ENCODE data around the gene ITGAL. TPM values are rescaled to one million over a fixed set of nuclear protein-coding genes. Genes with fewer than 3 reads are reported as not detected.

ITGAL gene
- total and polyA plus RNA-seq, 2 of the 13 experiments (the other 11 are each of a cell fraction or from before 2014, with no cell fraction given) = 0.86 to 1.2 TPM

GRCh38 chr16:30570636-30571444, 98.3 kb downstream of the ITGAL start:
- H2AFZ ChIP-seq (ENCODE audit: low read length) = no peak overlapping the region
- peak overlapping the region; percentile 89 to 97 (median 93) for H3K4me3 ChIP-seq (replicated peaks in 1 of 3; ENCODE audit: insufficient read depth in 1 of 3, low read depth in 2 of 3, low read length in 3 of 3)
- H4K20me1 ChIP-seq (ENCODE audit: insufficient read depth, low read length) = no peaks in the 10 kb centered on the region
- intact Hi-C loops (cut with micrococcal nuclease; ENCODE audit: unreplicated experiment) (loop anchor here (1.0 to 2.0 kb wide), 3 partner anchors 13 to 39 kb away; partner anchors contain the start of genes ZNF689 and ZNF764), in situ Hi-C loops (cut with HindIII; ENCODE audit: extremely low pct_ligation_motif_present, low pct_unique_long_range_greater_than_20kb) (loop anchor here (5.0 kb wide), 1 partner anchor 51 kb away; no protein-coding TSS in a partner anchor)
- peaks cover 77% of the 10 kb centered on the region for H3K4me1 ChIP-seq (ENCODE audit: insufficient read depth, low read length)
- no peaks in the 10 kb centered on the region for H3K27me3 ChIP-seq (ENCODE audit: control insufficient read depth in 1 of 2, insufficient read depth in 2 of 2, low read length in 2 of 2)
- H3K79me2 ChIP-seq (ENCODE audit: insufficient read depth, low read length) = peaks cover 2% of the 10 kb centered on the region
- CTCF ChIA-PET (ENCODE audit: low intra/inter-chr PET ratio, low total read pairs) = no interaction called here
- ATAC-seq (peak; percentile 23), DNase-seq (ENCODE audit: low spot score) (no peak), FAIRE-seq (no peak)
- WGBS (ENCODE audit: low lambda C conversion rate) = 16% methylated on average over 10 of the region's 22 CpGs
- POLR2A ChIA-PET = interaction anchor here (0.7 to 3.3 kb wide), 16 partner anchors 13 to 141 kb away, joined by 3 to 73 read pairs (median 6); partner anchors contain the start of genes DCTPP1, FBRS, ZNF689 and ZNF747
- no peaks in the 10 kb centered on the region for H3K36me3 ChIP-seq (replicated peaks in 1 of 2; ENCODE audit: control insufficient read depth in 1 of 2, insufficient read depth in 2 of 2, low read length in 2 of 2)
- H3K9me3 ChIP-seq (ENCODE audit: low read length) = no peaks in the 10 kb centered on the region
- peak overlapping the region; percentile 93 for H3K9ac ChIP-seq (ENCODE audit: insufficient read depth, low read depth, low read length)
- H3K4me2 ChIP-seq (ENCODE audit: low read depth, low read length) = peak overlapping the region; percentile 94
- peak overlapping the region; percentile 89 for H3K27ac ChIP-seq (ENCODE audit: extremely low read length, insufficient read depth, low read length)
- BruUV-seq (replicated peaks) = no TSS peak
- peak; percentile 61; the same call in 1 of the 2 replicates for TF ChIP-seq CCDC6 (CRISPR knock-in tag; IDR thresholded peaks at IDR 0.05)
- TF ChIP-seq, protein P1, sequence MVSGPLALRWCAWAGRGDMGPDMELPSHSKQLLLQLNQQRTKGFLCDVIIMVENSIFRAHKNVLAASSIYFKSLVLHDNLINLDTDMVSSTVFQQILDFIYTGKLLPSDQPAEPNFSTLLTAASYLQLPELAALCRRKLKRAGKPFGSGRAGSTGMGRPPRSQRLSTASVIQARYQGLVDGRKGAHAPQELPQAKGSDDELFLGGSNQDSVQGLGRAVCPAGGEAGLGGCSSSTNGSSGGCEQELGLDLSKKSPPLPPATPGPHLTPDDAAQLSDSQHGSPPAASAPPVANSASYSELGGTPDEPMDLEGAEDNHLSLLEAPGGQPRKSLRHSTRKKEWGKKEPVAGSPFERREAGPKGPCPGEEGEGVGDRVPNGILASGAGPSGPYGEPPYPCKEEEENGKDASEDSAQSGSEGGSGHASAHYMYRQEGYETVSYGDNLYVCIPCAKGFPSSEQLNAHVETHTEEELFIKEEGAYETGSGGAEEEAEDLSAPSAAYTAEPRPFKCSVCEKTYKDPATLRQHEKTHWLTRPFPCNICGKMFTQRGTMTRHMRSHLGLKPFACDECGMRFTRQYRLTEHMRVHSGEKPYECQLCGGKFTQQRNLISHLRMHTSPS (CRISPR knock-in tag; IDR thresholded peaks at IDR 0.05; ENCODE audit: low read depth) = no peak
- TF ChIP-seq DMTF1 (CRISPR knock-in tag; IDR thresholded peaks at IDR 0.05) = no peak
- TF ChIP-seq CENPX (CRISPR knock-in tag; IDR thresholded peaks at IDR 0.05) = no peak
- peak; percentile 49; the same call in 1 of the 2 replicates for TF ChIP-seq ZNF678 (CRISPR knock-in tag; IDR thresholded peaks at IDR 0.05)
- TF ChIP-seq TARDBP (CRISPR knock-in tag; IDR thresholded peaks at IDR 0.05) = no peak
- no peak for TF ChIP-seq NPAS2 (CRISPR knock-in tag; IDR thresholded peaks at IDR 0.05; ENCODE audit: borderline replicate concordance)
- TF ChIP-seq SNAI1 (CRISPR knock-in tag; IDR thresholded peaks at IDR 0.05; ENCODE audit: borderline replicate concordance) = no peak
- no peak for TF ChIP-seq PAF1 (CRISPR knock-in tag; IDR thresholded peaks at IDR 0.05)
- 0 out of 2 replicates have a peak, but pooled peaks have one; percentile 17 for TF ChIP-seq ZSCAN29 (CRISPR knock-in tag; conservative IDR thresholded peaks at IDR 0.05)
- TF ChIP-seq ZNF644 (CRISPR knock-in tag; IDR thresholded peaks at IDR 0.05; ENCODE audit: low read depth) = no peak
- 0 out of 2 replicates have a peak, but pooled peaks have one; percentile 71 for TF ChIP-seq ATF7-NPFF (CRISPR knock-in tag; IDR thresholded peaks at IDR 0.05; ENCODE audit: low read depth)
- no peak for TF ChIP-seq MAF1 (CRISPR knock-in tag; IDR thresholded peaks at IDR 0.05; ENCODE audit: borderline replicate concordance)
- TF ChIP-seq, protein P2, sequence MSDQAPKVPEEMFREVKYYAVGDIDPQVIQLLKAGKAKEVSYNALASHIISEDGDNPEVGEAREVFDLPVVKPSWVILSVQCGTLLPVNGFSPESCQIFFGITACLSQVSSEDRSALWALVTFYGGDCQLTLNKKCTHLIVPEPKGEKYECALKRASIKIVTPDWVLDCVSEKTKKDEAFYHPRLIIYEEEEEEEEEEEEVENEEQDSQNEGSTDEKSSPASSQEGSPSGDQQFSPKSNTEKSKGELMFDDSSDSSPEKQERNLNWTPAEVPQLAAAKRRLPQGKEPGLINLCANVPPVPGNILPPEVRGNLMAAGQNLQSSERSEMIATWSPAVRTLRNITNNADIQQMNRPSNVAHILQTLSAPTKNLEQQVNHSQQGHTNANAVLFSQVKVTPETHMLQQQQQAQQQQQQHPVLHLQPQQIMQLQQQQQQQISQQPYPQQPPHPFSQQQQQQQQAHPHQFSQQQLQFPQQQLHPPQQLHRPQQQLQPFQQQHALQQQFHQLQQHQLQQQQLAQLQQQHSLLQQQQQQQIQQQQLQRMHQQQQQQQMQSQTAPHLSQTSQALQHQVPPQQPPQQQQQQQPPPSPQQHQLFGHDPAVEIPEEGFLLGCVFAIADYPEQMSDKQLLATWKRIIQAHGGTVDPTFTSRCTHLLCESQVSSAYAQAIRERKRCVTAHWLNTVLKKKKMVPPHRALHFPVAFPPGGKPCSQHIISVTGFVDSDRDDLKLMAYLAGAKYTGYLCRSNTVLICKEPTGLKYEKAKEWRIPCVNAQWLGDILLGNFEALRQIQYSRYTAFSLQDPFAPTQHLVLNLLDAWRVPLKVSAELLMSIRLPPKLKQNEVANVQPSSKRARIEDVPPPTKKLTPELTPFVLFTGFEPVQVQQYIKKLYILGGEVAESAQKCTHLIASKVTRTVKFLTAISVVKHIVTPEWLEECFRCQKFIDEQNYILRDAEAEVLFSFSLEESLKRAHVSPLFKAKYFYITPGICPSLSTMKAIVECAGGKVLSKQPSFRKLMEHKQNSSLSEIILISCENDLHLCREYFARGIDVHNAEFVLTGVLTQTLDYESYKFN (CRISPR knock-in tag; conservative IDR thresholded peaks at IDR 0.05) = 0 out of 2 replicates have a peak, but pooled peaks have one; percentile 3
- no peak for TF ChIP-seq ZNF337 (CRISPR knock-in tag; IDR thresholded peaks at IDR 0.05; ENCODE audit: borderline replicate concordance, low read depth)
